A172 (cell line): ENCODE data around the gene VRK2. TPM values are rescaled to one million over a fixed set of nuclear protein-coding genes. Genes with fewer than 3 reads are reported as not detected.
"Not testable (repeated sequence)": the region's sequence is repeated elsewhere in the genome, so short reads cannot be mapped to it uniquely, and the experiment has no call there.

Experiments used
- DNase-seq: peaks from one replicate; pipeline ENCODE4 v3.0.0-alpha.2; 2015; ENCODE audit warnings: low spot score
- total RNA-seq: library from RNA; depleted of rRNA; stranded (reverse); fragments of >200 nt; shearing (Covaris generic); gene quantifications from 2 replicates; pipeline ENCODE4 v1.2.3, GENCODE V29; 2014

Gene VRK2
- total RNA-seq, 1 experiment from 2014 or later = not detected

- DNase-seq = no peak
Observed at GRCh38 chr2:58158481-58158880, 111.9 kb downstream of the VRK2 start.

- no peak for DNase-seq
Observed at GRCh38 chr2:58163913-58164312, 117.3 kb downstream of the VRK2 start.

GRCh38 chr2:58168130-58168529 is 121.5 kb downstream of the VRK2 start:
- not testable (repeated sequence) for DNase-seq

- DNase-seq = not testable (repeated sequence)
Observed at GRCh38 chr2:58169845-58170244, 123.2 kb downstream of the VRK2 start.

GRCh38 chr2:58170334-58170933 is 123.8 kb downstream of the VRK2 start:
- not testable (repeated sequence) for DNase-seq

- DNase-seq = not testable (repeated sequence)
Observed at GRCh38 chr2:58171831-58172230, 125.2 kb downstream of the VRK2 start.

GRCh38 chr2:58177187-58177586 is 130.6 kb downstream of the VRK2 start:
- not testable (repeated sequence) for DNase-seq

GRCh38 chr2:58180175-58180574 is 133.6 kb downstream of the VRK2 start:
- not testable (repeated sequence) for DNase-seq

GRCh38 chr2:58180635-58181034 is 134.0 kb downstream of the VRK2 start:
- DNase-seq = no peak

GRCh38 chr2:58182527-58182926 is 135.9 kb downstream of the VRK2 start:
- DNase-seq = no peak

GRCh38 chr2:58186501-58186900 is 139.9 kb downstream of the VRK2 start:
- no peak for DNase-seq

- DNase-seq = not testable (repeated sequence)
Observed at GRCh38 chr2:58187022-58187421, 140.4 kb downstream of the VRK2 start.

- DNase-seq = no peak
Observed at GRCh38 chr2:58194458-58194857, 147.9 kb downstream of the VRK2 start.

GRCh38 chr2:58195662-58196061 is 149.1 kb downstream of the VRK2 start:
- DNase-seq = no peak

GRCh38 chr2:58197894-58198293 is 151.3 kb downstream of the VRK2 start:
- DNase-seq = no peak

GRCh38 chr2:58202404-58202803 is 155.8 kb downstream of the VRK2 start:
- DNase-seq = no peak

- no peak for DNase-seq
Observed at GRCh38 chr2:58203018-58203417, 156.4 kb downstream of the VRK2 start.

- no peak for DNase-seq
Observed at GRCh38 chr2:58204195-58204959, 157.8 kb downstream of the VRK2 start.

GRCh38 chr2:58206785-58207184 is 160.2 kb downstream of the VRK2 start:
- no peak for DNase-seq

- no peak for DNase-seq
Observed at GRCh38 chr2:58207189-58207588, 160.6 kb downstream of the VRK2 start.
